K562 (cell line): ENCODE results near the gene CACNA1S.

Source experiments
- EGR1 ChIP-seq: fragments of 450-650 bp; conservative IDR thresholded peaks from 2 replicates; pipeline ENCODE4 v1.6.1; 2017; ENCODE audit warnings: mild to moderate bottlenecking
- POLR2A ChIP-seq: fragments of 450-650 bp; conservative IDR thresholded peaks from 2 replicates; pipeline ENCODE4 v1.6.1; 2016
- SOX6 ChIP-seq: fragments of 450-650 bp; IDR thresholded peaks from 2 replicates; pipeline ENCODE4 v1.6.1; 2014; ENCODE audit warnings: mild to moderate bottlenecking
- SRSF1 ChIP-seq: fragments of 200-400 bp; formaldehyde crosslinking; IDR thresholded peaks from 2 replicates; pipeline ENCODE4 v1.6.1; 2017; ENCODE audit warnings: mild to moderate bottlenecking, low read depth, low read length, moderate library complexity
- TF ChIP-seq, protein P1 (sequence below): sonication (generic); formaldehyde crosslinking; IDR thresholded peaks from 2 replicates; pipeline ENCODE4 v1.8.1; 2022; ENCODE audit warnings: missing genetic modification reagents
- TF ChIP-seq, protein P2 (sequence below): fragments of 450-650 bp; IDR thresholded peaks from 2 replicates; pipeline ENCODE4 v1.6.1; 2017; ENCODE audit warnings: antibody characterized with exemption, mild to moderate bottlenecking
- TF ChIP-seq, protein P3 (sequence below): fragments of 450-650 bp; IDR thresholded peaks from 2 replicates; pipeline ENCODE4 v1.6.1; 2016; ENCODE audit warnings: missing biosample characterization, missing genetic modification characterization
- TF ChIP-seq, protein P4 (sequence below), 2 experiments: fragments of 450-650 bp; formaldehyde crosslinking in 1 of 2; IDR thresholded peaks; 2 replicates each; pipeline versions ENCODE4 v1.4.0 to v1.6.1; 2014 to 2020; ENCODE audit warnings: mild to moderate bottlenecking in 2 of 2, borderline replicate concordance in 1 of 2, low read depth in 1 of 2

DNA sequence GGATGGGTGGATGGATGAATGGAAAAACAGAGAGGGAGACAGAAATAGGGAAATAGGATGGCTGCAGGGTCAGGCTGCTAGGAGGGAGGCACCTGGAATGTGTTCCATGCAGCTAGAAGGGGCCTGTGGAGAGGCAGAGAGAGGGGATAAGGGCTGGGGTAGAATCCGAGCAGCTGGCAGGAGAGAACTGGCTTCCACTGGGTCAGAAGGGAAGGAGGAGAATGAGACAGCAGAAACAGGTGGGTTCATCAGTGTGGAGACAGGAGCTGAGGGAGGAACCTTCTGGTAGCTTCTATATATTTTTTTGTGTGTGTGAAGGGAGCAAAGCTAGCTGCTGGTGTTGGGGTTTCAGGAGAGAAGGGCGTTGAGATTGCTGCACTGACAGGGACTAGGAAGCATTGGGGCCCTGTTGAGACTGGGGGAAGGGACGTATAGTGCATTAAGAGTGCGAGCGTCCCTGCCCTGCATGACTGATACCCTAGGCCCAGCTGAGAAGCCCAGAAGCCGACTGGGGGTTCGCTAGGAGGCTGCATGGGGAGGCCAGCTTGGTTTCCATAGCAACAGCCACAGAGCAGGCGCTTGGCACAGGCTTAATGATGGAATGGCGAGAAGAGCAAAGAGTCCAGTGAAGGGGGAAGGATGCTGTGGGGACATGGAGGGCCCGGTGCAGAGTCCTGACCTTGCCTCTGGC lies 73.9 kb downstream of the CACNA1S start:
- TF ChIP-seq, protein P1, sequence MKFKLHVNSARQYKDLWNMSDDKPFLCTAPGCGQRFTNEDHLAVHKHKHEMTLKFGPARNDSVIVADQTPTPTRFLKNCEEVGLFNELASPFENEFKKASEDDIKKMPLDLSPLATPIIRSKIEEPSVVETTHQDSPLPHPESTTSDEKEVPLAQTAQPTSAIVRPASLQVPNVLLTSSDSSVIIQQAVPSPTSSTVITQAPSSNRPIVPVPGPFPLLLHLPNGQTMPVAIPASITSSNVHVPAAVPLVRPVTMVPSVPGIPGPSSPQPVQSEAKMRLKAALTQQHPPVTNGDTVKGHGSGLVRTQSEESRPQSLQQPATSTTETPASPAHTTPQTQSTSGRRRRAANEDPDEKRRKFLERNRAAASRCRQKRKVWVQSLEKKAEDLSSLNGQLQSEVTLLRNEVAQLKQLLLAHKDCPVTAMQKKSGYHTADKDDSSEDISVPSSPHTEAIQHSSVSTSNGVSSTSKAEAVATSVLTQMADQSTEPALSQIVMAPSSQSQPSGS (CRISPR knock-in tag), result no peak
- no peak for TF ChIP-seq SOX6
- TF ChIP-seq, protein P2, sequence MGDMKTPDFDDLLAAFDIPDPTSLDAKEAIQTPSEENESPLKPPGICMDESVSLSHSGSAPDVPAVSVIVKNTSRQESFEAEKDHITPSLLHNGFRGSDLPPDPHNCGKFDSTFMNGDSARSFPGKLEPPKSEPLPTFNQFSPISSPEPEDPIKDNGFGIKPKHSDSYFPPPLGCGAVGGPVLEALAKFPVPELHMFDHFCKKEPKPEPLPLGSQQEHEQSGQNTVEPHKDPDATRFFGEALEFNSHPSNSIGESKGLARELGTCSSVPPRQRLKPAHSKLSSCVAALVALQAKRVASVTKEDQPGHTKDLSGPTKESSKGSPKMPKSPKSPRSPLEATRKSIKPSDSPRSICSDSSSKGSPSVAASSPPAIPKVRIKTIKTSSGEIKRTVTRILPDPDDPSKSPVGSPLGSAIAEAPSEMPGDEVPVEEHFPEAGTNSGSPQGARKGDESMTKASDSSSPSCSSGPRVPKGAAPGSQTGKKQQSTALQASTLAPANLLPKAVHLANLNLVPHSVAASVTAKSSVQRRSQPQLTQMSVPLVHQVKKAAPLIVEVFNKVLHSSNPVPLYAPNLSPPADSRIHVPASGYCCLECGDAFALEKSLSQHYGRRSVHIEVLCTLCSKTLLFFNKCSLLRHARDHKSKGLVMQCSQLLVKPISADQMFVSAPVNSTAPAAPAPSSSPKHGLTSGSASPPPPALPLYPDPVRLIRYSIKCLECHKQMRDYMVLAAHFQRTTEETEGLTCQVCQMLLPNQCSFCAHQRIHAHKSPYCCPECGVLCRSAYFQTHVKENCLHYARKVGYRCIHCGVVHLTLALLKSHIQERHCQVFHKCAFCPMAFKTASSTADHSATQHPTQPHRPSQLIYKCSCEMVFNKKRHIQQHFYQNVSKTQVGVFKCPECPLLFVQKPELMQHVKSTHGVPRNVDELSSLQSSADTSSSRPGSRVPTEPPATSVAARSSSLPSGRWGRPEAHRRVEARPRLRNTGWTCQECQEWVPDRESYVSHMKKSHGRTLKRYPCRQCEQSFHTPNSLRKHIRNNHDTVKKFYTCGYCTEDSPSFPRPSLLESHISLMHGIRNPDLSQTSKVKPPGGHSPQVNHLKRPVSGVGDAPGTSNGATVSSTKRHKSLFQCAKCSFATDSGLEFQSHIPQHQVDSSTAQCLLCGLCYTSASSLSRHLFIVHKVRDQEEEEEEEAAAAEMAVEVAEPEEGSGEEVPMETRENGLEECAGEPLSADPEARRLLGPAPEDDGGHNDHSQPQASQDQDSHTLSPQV, result no peak
- TF ChIP-seq EGR1, result no peak
- no peak for TF ChIP-seq SRSF1
- TF ChIP-seq POLR2A, result no peak
- TF ChIP-seq, protein P3, sequence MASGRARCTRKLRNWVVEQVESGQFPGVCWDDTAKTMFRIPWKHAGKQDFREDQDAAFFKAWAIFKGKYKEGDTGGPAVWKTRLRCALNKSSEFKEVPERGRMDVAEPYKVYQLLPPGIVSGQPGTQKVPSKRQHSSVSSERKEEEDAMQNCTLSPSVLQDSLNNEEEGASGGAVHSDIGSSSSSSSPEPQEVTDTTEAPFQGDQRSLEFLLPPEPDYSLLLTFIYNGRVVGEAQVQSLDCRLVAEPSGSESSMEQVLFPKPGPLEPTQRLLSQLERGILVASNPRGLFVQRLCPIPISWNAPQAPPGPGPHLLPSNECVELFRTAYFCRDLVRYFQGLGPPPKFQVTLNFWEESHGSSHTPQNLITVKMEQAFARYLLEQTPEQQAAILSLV, result no peak
- TF ChIP-seq, protein P4, sequence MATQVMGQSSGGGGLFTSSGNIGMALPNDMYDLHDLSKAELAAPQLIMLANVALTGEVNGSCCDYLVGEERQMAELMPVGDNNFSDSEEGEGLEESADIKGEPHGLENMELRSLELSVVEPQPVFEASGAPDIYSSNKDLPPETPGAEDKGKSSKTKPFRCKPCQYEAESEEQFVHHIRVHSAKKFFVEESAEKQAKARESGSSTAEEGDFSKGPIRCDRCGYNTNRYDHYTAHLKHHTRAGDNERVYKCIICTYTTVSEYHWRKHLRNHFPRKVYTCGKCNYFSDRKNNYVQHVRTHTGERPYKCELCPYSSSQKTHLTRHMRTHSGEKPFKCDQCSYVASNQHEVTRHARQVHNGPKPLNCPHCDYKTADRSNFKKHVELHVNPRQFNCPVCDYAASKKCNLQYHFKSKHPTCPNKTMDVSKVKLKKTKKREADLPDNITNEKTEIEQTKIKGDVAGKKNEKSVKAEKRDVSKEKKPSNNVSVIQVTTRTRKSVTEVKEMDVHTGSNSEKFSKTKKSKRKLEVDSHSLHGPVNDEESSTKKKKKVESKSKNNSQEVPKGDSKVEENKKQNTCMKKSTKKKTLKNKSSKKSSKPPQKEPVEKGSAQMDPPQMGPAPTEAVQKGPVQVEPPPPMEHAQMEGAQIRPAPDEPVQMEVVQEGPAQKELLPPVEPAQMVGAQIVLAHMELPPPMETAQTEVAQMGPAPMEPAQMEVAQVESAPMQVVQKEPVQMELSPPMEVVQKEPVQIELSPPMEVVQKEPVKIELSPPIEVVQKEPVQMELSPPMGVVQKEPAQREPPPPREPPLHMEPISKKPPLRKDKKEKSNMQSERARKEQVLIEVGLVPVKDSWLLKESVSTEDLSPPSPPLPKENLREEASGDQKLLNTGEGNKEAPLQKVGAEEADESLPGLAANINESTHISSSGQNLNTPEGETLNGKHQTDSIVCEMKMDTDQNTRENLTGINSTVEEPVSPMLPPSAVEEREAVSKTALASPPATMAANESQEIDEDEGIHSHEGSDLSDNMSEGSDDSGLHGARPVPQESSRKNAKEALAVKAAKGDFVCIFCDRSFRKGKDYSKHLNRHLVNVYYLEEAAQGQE (IDR thresholded peaks at IDR 0.05; ENCODE audit: borderline replicate concordance), result no peak; the same call in 1 of the 2 replicates
- TF ChIP-seq, protein P4 (CRISPR knock-in tag; IDR thresholded peaks at IDR 0.05; ENCODE audit: low read depth), result no peak
